Fibroblast of upper back skin (primary cell): Measurements from ENCODE around the gene TFAP2A.

Experiments used
- DNase-seq: peaks from one replicate; pipeline ENCODE4 v3.0.0-alpha.2; 2013

TFAP2A gene

GRCh38 chr6:10382322-10382721 lies 32.6 kb downstream of the TFAP2A start:
- DNase-seq: no peak

GRCh38 chr6:10381830-10382208 lies 33.1 kb downstream of the TFAP2A start:
- DNase-seq: no peak

- DNase-seq: no peak
Measured at GRCh38 chr6:10381133-10381829, 33.6 kb downstream of the TFAP2A start.

- no peak for DNase-seq
Measured at GRCh38 chr6:10375391-10375969, 39.4 kb downstream of the TFAP2A start.

GRCh38 chr6:10373642-10374359 lies 41.1 kb downstream of the TFAP2A start:
- DNase-seq: no peak

- DNase-seq: no peak
Measured at GRCh38 chr6:10369896-10370295, 45.0 kb downstream of the TFAP2A start.

GRCh38 chr6:10368861-10369260 lies 46.0 kb downstream of the TFAP2A start:
- DNase-seq: no peak

- DNase-seq: no peak
Measured at GRCh38 chr6:10363911-10364310, 51.0 kb downstream of the TFAP2A start.

GRCh38 chr6:10362300-10362699 lies 52.6 kb downstream of the TFAP2A start:
- DNase-seq: no peak

GRCh38 chr6:10361428-10361827 lies 53.4 kb downstream of the TFAP2A start:
- DNase-seq: no peak

- no peak for DNase-seq
Measured at GRCh38 chr6:10359581-10359980, 55.3 kb downstream of the TFAP2A start.

- no peak for DNase-seq
Measured at GRCh38 chr6:10355115-10355702, 59.7 kb downstream of the TFAP2A start.

- no peak for DNase-seq
Measured at GRCh38 chr6:10351791-10352190, 63.1 kb downstream of the TFAP2A start.

- no peak for DNase-seq
Measured at GRCh38 chr6:10350720-10351119, 64.2 kb downstream of the TFAP2A start.

- DNase-seq: no peak
Measured at GRCh38 chr6:10347561-10348327, 67.1 kb downstream of the TFAP2A start.
